HG03565 (cell line): ENCODE measurements around the gene ZNF420.

Source experiments
- ATAC-seq: cut with Tn5 transposase; IDR thresholded peaks from one replicate; pipeline ENCODE4 v1.9.1; 2021; ENCODE audit warnings: mild to moderate bottlenecking, moderate library complexity; ENCODE audit not compliant: unreplicated experiment

The ZNF420 gene

DNA sequence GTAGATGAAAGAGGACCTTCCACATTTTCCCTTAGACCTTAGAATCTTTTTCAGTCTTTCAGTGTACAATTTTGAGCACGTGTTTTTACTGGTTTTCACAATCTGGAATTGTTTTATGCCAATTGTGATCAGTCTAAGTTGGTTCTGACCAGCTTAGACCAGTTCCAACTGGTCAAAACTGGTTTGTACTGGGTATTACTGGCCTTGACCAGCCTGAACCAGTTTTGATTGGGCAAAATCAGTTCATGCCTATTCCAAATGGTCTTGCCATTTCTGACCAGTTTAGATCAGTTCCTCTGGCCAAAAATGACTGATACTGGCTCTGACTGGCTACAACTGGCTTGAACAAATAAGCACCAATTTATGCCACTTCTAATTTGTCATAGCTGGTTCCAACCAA is 57.9 kb downstream of the ZNF420 start:
- no peak for ATAC-seq

DNA sequence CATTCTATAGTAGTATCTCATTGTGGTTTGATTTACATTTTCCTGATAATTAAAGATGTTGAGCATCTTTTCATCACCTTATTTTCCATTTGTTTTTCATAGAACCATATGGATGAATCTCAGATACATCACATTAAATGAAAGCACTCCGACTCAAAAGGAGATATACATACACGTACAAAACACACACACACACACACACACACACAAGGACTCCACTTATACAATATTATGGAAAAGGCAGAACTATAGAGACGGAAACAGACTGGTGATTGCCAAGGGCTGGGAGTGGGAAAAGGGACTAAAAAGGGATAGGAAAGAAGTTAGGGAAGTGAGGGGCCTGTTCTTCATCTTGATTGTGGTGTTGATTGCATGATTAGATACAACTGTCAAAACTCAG is 70.0 kb downstream of the ZNF420 start:
- no peak for ATAC-seq

DNA sequence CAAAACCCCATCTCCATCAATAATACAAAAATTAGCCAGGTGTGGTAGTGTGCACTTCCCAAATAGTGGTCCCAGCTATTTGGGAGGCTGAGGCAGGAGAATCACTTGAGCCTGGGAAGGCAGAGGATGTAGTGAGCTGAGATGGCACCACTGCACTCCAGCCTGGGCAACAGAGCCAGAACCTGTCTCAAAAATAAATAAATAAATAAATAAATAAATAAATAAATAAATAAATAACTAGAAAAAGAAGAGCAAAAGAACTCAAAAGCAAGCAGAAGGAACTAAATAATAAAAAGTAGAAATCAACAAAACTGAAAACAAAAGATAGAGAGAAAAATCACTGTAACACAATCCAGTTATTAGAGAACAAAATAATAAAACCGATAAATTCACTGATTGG is 81.9 kb downstream of the ZNF420 start:
- ATAC-seq = no peak

DNA sequence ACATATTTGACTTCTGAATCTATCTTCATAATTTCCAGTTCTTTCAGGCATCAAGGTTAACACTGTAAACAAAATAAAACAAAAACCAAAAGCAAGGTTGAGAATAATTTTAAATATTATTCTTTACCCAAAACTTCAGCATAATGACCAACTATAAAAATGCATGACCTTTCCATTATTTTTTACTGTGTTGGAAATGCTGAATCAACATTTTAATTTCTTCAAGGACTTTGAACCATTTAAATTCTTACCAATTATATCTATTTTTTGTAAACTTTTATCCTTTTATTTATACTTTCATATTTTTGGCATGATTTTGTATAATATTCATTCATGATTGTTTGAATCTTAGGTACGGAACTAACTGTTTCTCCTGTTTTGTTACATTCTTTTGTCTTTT is 87.4 kb downstream of the ZNF420 start:
- ATAC-seq = no peak

DNA sequence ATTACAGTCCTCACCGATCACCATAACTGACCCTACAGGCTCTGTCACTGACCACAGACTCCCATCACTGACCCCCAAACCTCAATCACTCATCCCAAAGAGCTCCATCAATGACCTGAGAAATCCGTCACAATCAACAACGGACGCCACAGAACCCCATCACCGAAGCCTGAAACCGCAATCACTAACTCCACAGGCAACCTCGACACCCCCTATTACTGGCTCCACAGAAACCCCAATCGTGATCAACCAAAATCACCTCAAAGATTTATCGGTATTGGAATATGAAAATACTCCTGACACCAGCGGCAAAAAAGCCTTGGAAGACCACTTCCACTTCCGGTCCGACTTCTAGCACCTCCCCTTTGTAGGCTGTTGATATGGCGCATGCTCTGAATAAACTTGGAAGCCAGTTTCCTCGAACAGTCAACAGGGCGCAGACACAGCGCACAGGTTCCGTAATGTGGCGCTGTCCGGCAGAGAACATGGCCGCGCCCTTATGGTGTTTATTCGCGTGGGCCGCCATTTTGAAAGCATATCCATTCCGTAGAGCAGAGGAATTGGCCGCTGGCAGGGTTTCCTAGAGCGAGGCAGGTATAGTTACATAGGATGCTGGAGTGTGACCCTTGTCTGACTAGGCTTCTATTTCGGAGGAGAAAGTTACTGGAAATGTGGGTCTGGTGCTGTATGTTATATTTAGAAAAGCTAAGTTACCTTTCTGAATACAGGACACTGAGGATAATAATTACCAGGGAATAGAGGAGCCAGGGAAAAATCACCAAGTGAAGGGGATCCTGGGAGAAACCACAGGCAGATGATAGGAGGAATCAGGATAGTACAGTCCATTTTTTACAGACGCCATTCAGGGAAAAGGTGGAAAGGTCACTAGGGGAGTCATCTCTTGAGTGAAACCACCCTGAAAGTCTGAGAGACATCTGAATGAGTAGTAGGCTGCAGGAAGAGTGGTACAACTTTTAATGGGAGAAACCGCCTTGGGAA is 94.4 kb downstream of the ZNF420 start, which contains the start of gene ZNF585A:
ZNF585A (minus strand) TSS at position 328 of the 999 bp plus-strand sequence. CDS start 2,785 bp downstream, outside the sequence.
- ATAC-seq = peak; percentile 94
